Natural killer cell (primary cell): Measurements from ENCODE around the gene VGLL2. TPM values are rescaled to one million over a fixed set of nuclear protein-coding genes. Genes with fewer than 3 reads are reported as not detected.

Experiments
- ATAC-seq, 3 donors: fragments of 150-1000 bp in 2 of 3; fragments of 200-7000 bp in 1 of 3; cut with Tn5 transposase; 1 replicate in 1 of 3; 2 replicates in 2 of 3; pipeline ENCODE4 v1.10.0; 2021; ENCODE audit warnings: mild to moderate bottlenecking in 2 of 3, moderate library complexity in 2 of 3
- DNase-seq, 2 donors: peaks; one replicate each; pipeline versions ENCODE4 v3.0.0 to v3.0.0-alpha.2; 2013 to 2021; ENCODE audit warnings: mixed read lengths in 1 of 2
- H3K27ac ChIP-seq: one replicate; pipeline ENCODE4 v1.5.1; 2013; ENCODE audit warnings: mild to moderate bottlenecking, low read length
- H3K27me3 ChIP-seq: one replicate; pipeline ENCODE4 v1.6.1; 2013; ENCODE audit warnings: low read length; ENCODE audit not compliant: control insufficient read depth, insufficient read depth
- H3K36me3 ChIP-seq: one replicate; pipeline ENCODE4 v1.6.1; 2013; ENCODE audit warnings: low read length; ENCODE audit not compliant: control insufficient read depth, insufficient read depth
- H3K4me1 ChIP-seq: one replicate; pipeline ENCODE4 v1.6.1; 2013; ENCODE audit warnings: low read length; ENCODE audit not compliant: control insufficient read depth, insufficient read depth
- H3K4me3 ChIP-seq: one replicate; pipeline ENCODE4 v1.5.1; 2013; ENCODE audit warnings: low read length
- H3K9me3 ChIP-seq: one replicate; pipeline ENCODE4 v1.6.1; 2013; ENCODE audit warnings: low read length; ENCODE audit not compliant: control insufficient read depth, insufficient read depth
- H3K27ac Mint-ChIP-seq, 2 donors: one replicate each; pipeline ENCODE4 v1.8.0; 2022; ENCODE audit warnings: mild to moderate bottlenecking in 2 of 2, mixed read lengths in 2 of 2, moderate library complexity in 1 of 2
- H3K27me3 Mint-ChIP-seq, 2 donors: one replicate each; pipeline ENCODE4 v1.8.0; 2022; ENCODE audit warnings: low read depth in 2 of 2, mixed read lengths in 2 of 2
- H3K36me3 Mint-ChIP-seq: one replicate; pipeline ENCODE4 v1.8.0; 2022; ENCODE audit warnings: mixed read lengths
- H3K4me1 Mint-ChIP-seq, 2 donors: one replicate each; pipeline ENCODE4 v1.8.0; 2022; ENCODE audit warnings: mixed read lengths in 2 of 2
- H3K4me3 Mint-ChIP-seq: one replicate; pipeline ENCODE4 v1.8.0; 2022; ENCODE audit warnings: mild to moderate bottlenecking, moderate library complexity, mixed read lengths
- H3K9me3 Mint-ChIP-seq, 2 donors: one replicate each; pipeline ENCODE4 v1.8.0; 2022; ENCODE audit warnings: mixed read lengths in 2 of 2
- CTCF ChIP-seq: fragments of 200-600 bp; IDR thresholded peaks from one replicate; pipeline ENCODE4 v1.8.0; 2022; ENCODE audit warnings: antibody characterized with exemption
- WGBS: methylation state at CpG from one replicate; pipeline ENCODE4 v1.1.7; 2013; ENCODE audit warnings: missing lambda C conversion rate; ENCODE audit not compliant: insufficient coverage; 5-methylcytosine and 5-hydroxymethylcytosine counted together
- intact Hi-C: fragments of 100-400 bp; cut with micrococcal nuclease; formaldehyde crosslinking; loops from one replicate; pipeline ENCODE4 v1.14.2; 2022
- total RNA-seq, 4 donors: library from RNA; stranded (reverse); fragments of 120-200 nt in 1 of 4; gene quantifications; one replicate each; pipeline versions ENCODE4 v1.2.3 to v1.2.4, GENCODE V29; 2013 to 2022

VGLL2 gene
- total RNA-seq, 3 donors from 2014 or later (not counting 1 experiment from before 2014, with no cell fraction given) = not detected

- H3K9me3 Mint-ChIP-seq = peaks cover 0 to 3% of the 10 kb centered on the region in 2 donors
- H3K4me3 ChIP-seq = no peak overlapping the region
- H3K27me3 Mint-ChIP-seq = peaks cover 0 to 2% of the 10 kb centered on the region in 2 donors
- no peaks in the 10 kb centered on the region for H3K27me3 ChIP-seq
- no peak overlapping the region for H3K4me3 Mint-ChIP-seq
- H3K27ac ChIP-seq = no peak overlapping the region
- intact Hi-C loops = no loop called here
- ATAC-seq (no peak), DNase-seq (no peak)
- H3K36me3 ChIP-seq = no peaks in the 10 kb centered on the region
- H3K36me3 Mint-ChIP-seq = no peaks in the 10 kb centered on the region
- TF ChIP-seq CTCF = no peak
- no peaks in the 10 kb centered on the region for H3K4me1 Mint-ChIP-seq
- no peaks in the 10 kb centered on the region for H3K4me1 ChIP-seq
- H3K9me3 ChIP-seq = no peaks in the 10 kb centered on the region
- 90% methylated on average over 3 of the region's 3 CpGs for WGBS
- no peak overlapping the region for H3K27ac Mint-ChIP-seq
Observed at GRCh38 chr6:117306227-117306790, 41.0 kb downstream of the VGLL2 start.

GRCh38 chr6:117307655-117308054, 42.3 kb downstream of the VGLL2 start:
- no peak for DNase-seq
- Histone ChIP-seq H3K36me3 (no peaks in the 10 kb centered on the region), H3K4me1 (no peaks in the 10 kb centered on the region), H3K4me3 (no peak overlapping the region), H3K9me3 (no peaks in the 10 kb centered on the region), H3K27me3 (no peaks in the 10 kb centered on the region), H3K27ac (no peak overlapping the region)
- no peak for ATAC-seq
- intact Hi-C loops = no loop called here
- H3K9me3 Mint-ChIP-seq = peaks cover 0 to 3% of the 10 kb centered on the region in 2 donors
- no peaks in the 10 kb centered on the region for H3K36me3 Mint-ChIP-seq
- WGBS = 98% methylated on average over 2 of the region's 3 CpGs
- TF ChIP-seq CTCF = no peak
- peaks cover 2 to 10% of the 10 kb centered on the region in 2 donors for H3K27me3 Mint-ChIP-seq
- H3K4me1 Mint-ChIP-seq = no peaks in the 10 kb centered on the region
- H3K27ac Mint-ChIP-seq = no peak overlapping the region
- H3K4me3 Mint-ChIP-seq = no peak overlapping the region

GRCh38 chr6:117309069-117309468, 43.7 kb downstream of the VGLL2 start:
- intact Hi-C loops = no loop called here
- Histone ChIP-seq H3K36me3 (no peaks in the 10 kb centered on the region), H3K4me3 (no peak overlapping the region), H3K27me3 (no peaks in the 10 kb centered on the region), H3K4me1 (no peaks in the 10 kb centered on the region), H3K27ac (no peak overlapping the region), H3K9me3 (no peaks in the 10 kb centered on the region)
- no peaks in the 10 kb centered on the region for H3K4me1 Mint-ChIP-seq
- H3K27me3 Mint-ChIP-seq = peaks cover 0 to 13% of the 10 kb centered on the region in 2 donors
- DNase-seq (no peak), ATAC-seq (no peak)
- no peak overlapping the region for H3K4me3 Mint-ChIP-seq
- no peaks in the 10 kb centered on the region for H3K9me3 Mint-ChIP-seq
- H3K36me3 Mint-ChIP-seq = no peaks in the 10 kb centered on the region
- no peak overlapping the region for H3K27ac Mint-ChIP-seq
- WGBS = 81% methylated on average over 3 of the region's 3 CpGs
- no peak for TF ChIP-seq CTCF

- intact Hi-C loops = no loop called here
- no peak for DNase-seq
- H3K9me3 ChIP-seq = no peaks in the 10 kb centered on the region
- no peaks in the 10 kb centered on the region for H3K27me3 ChIP-seq
- Mint-ChIP-seq H3K9me3 (no peaks in the 10 kb centered on the region), H3K4me3 (no peak overlapping the region), H3K4me1 (no peaks in the 10 kb centered on the region), H3K36me3 (no peaks in the 10 kb centered on the region), H3K27ac (no peak overlapping the region), H3K27me3 (peaks cover 0 to 13% of the 10 kb centered on the region in 2 donors)
- no peaks in the 10 kb centered on the region for H3K4me1 ChIP-seq
- no peak for ATAC-seq
- H3K4me3 ChIP-seq = no peak overlapping the region
- no peak for TF ChIP-seq CTCF
- no peak overlapping the region for H3K27ac ChIP-seq
- no peaks in the 10 kb centered on the region for H3K36me3 ChIP-seq
Observed at GRCh38 chr6:117309611-117310010, 44.3 kb downstream of the VGLL2 start.
